HG03571 (cell line): ENCODE data around the gene MAST2.
"Not testable (repeated sequence)": the region's sequence is repeated elsewhere in the genome, so short reads cannot be mapped to it uniquely, and the experiment has no call there.

ENCODE experiments used
- ATAC-seq: cut with Tn5 transposase; IDR thresholded peaks from one replicate; pipeline ENCODE4 v1.9.1; 2021; ENCODE audit not compliant: unreplicated experiment

The MAST2 gene

DNA sequence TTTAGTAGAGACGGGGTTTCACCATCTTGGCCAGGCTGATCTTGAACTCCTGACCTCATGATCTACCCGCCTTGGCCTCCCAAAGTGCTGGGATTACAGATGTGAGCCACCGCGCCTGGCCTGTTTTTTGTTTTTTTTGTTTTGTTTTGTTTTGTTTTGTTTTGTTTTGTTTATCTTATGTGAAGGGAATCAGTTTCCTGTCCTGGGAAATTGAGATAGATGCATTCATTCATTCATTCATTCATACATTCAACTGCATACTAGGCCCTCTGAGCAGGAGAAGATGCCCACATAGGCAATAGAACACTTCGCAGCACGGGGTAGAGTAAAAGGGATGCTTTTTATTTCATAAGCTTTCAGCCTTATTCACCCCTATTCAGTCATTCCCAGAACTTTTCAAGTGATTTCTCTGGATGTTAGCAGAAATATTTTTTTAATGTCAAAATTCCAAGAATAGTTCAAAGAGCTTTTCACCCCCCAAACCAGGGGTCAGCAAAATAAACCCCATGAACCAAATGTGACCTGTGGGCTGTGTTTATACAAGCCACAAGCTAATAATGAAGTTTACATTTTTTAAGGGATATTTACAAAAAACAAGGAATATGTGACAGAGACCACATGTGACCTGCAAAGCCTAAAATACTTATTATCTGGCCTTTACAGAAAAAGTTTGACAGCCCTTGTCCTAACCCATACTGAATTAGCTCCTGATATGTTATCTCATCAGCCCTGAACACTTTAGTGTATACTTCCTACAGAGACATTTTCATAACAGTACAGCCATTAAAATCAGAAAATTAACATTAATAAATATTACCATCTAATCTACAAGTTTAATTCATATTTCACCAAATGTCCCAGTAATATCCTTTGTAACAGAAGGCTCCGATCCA lies 127.1 kb downstream of the MAST2 start:
- ATAC-seq: no peak

DNA sequence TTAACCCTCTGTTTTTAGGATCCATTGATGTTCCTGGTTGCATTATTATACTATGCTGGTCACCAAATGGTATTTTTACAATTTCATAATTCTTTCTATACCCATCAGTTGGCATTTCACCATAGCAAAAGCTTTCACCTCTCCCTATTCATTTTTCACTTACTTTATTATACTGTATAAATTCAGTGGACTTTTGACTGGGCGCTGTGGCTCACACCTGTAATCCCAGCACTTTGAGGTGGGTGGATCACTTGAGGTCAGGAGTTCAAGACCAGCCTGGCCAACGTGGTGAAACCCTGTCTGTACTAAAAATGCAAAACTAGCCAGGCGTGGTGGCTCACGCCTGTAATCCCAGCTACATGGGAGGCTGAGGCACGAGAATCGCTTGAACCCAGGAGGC lies 128.8 kb downstream of the MAST2 start:
- ATAC-seq: not testable (repeated sequence)

DNA sequence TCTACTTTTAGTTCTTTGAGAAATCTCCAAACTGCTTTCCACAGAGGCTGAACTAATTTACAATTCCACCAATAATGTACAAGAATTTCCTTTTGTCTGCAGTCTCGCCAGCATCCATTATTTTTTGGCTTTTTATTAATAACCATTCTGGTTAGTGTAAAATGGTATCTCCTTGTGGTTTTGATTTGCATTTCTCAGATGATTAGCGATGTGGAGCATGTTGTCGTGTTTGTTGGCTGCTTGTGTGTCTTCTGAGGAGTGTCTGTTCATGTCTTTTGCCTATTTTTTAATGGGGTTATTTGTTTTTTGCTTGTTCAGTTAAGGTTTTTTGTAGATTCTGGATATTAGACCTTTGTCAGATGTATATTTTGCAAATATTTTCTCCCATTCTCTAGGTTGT lies 131.5 kb downstream of the MAST2 start:
- no peak for ATAC-seq

DNA sequence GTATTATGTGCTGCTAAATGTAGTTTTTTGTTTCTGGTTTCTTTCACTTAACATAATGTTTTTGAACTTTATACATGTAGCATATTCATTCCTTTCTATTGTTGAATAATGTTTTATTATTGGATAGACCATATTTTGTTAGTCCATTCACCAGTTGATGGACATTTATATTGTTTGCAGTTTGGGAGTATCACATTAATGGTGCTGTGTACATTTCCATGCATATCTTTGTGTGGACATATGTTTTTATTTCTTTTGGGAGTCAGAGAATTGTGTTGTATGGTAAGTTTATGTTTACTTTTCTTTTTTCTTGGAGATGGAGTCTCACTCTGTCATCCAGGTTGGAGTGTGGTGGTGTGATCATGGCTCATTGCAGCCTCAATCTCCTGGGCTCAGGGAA lies 134.6 kb downstream of the MAST2 start:
- no peak for ATAC-seq

DNA sequence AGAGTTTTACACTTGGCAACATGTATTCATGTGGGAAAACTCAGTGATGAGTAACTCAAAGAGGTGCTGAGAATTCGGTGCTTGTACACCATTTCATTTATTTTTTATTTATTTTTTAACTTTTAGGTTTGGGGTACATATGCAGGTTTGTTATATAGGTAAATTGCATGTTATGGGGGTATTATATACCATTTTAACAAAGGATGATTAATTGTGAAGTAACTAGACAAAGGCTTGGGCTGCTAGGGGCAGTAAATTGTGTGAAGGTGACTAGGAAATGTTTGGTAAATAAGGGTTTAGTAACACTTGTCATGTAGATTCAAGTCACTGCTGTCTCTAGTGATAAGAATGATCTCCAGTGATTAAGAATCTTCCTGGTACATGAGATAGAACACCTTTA lies 139.0 kb downstream of the MAST2 start:
- ATAC-seq: no peak

DNA sequence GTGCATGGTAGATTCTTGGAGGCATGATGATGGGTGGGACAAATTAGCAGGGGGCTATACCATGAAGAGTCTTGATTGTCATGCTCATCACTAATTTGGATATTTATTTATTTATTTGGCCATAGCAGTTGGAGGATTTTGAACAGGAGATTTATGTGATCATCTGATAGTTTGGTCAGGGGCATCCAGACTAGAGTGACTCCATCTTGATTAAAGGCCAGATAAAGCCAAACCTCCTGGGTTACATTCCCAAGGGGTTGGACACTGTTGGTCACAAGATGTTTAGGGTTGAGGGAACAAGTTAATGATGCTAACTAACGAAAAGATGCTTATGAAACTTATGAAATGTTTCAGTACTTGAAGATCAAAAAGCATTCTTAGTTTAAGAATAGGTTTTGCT lies 139.8 kb downstream of the MAST2 start:
- no peak for ATAC-seq

DNA sequence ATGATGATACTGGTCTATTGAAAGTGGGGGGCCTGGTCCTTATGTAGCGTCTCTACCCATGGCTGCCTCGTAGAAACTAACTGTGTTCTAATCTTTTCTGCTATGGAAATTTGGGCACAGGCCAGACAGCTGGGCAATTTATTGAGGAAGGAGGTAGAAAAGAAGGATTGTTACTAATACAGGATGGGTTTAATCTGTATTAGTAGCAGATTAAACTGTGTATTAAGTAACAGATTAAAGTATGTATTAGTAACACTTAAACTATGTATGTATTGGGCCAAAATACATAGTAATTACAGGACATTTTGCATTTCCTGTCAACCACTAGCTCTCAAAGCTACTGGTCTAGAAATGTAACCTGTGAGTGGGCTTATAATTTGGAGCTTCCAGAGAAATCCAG lies 142.0 kb downstream of the MAST2 start:
- no peak for ATAC-seq

DNA sequence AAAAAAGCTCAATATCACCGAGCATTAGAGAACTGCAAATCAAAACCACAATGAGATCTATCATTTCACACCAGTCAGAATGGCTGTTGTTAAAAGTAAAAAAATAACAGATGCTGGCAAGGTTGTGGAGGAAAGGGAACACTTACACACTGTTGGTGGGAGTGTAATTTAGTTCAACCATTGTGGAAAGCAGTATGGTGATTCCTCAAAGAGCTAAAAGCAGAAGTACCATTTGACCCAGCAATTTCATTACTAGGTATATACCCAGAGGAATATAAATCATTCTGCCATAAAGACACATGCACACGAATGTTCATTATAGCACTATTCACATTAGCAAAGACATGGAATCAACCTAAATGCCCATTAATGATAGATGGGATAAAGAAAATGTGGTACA lies 146.1 kb downstream of the MAST2 start:
- ATAC-seq: not testable (repeated sequence)

DNA sequence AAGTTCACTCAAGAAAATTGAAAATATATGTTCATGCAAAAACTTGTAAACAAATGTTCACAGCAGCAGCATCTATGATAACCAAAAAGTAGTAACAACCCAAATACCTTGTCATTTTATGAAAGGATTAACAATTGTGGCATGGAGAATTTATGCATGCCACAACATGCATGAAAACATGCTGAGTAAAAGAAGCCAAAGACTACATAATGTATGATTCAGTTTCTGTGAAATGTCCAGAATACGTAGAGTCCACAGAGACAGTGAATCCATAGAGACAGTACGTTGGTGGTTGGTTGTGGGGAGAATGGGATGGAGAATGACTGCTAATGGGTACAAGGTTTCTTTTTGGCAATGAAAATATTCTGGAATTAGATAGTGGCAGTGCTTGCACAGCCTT lies 148.7 kb downstream of the MAST2 start:
- no peak for ATAC-seq

DNA sequence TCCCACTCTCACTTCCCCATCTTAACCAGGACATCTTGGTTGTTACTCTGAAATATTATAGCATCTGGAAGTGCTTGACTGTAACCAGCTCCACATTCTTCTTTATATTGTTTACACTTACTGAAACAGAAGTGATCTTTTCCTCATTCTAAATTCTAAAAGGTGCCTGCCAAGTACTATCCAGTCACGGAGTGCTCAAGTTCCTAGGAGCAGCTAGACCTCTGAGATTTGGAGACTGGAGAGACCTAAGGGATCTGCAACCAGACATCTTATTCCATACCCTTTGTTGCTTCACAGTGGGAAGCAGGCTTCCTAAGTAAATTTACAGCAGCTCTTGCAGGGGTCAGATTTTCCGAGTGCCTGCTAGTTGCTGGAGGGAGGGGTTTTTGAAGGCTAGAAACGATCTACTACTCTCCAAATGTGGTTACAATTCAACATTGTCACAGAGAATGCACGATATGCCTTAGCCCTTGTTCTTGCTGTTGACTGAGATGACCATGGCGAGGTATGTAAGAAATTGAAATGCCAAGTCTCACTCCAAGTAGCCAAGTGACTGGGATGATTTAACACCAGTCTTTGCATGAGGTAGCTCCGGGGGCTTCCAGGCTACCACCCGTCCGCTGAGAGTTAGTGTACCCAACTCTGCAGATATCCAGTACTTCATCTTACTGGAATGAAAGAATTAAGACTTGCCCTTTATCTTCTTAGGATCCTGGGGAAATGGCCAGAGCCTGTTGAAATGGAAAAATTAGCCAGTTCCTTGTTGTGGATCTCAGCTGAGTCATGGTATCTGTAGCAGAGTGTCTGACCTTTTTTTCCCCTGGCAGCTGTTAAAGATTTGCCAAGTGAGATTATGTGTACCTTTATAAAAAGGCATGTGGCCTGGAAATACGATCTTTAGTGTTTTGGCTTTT lies 150.8 kb downstream of the MAST2 start:
- ATAC-seq: no peak

DNA sequence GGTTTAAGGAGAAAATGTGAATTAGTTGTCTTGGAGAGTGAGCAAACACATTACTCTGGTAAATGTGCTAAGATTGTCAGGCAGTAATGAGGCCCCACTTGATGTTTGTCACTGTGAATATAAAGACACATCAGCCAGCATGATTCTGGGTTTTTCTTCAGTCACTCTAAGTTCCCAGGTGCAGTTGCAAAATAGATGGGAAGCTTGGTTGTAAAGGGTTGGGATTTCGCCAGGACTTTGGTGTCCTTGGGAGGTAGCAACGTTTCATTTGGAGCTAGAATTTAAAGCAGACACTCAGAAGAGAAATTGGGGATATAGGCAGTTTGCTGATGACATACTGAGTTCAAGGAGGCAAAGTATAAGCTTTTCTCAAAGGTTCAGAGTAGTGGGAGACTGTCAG lies 154.3 kb downstream of the MAST2 start:
- no peak for ATAC-seq

DNA sequence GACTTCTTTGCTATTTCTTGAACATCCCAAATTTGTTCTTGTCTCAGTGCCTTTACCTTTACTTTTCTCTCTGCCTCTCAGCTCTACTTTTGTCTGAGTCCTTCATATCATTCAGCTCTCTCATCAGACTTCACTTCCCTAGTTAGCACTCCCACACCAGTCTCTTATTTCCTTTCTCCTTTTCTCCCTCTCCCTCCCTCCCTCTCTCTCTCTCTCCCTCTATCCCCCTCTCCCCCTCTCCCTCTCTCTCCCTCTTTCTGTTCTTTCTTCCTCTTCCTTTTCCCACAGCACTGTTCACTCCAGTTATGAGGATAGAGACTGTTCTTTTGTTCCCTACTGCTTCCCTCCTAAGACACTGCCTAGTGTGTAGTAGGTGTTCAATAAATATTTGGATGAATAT lies 154.9 kb downstream of the MAST2 start:
- no peak for ATAC-seq

DNA sequence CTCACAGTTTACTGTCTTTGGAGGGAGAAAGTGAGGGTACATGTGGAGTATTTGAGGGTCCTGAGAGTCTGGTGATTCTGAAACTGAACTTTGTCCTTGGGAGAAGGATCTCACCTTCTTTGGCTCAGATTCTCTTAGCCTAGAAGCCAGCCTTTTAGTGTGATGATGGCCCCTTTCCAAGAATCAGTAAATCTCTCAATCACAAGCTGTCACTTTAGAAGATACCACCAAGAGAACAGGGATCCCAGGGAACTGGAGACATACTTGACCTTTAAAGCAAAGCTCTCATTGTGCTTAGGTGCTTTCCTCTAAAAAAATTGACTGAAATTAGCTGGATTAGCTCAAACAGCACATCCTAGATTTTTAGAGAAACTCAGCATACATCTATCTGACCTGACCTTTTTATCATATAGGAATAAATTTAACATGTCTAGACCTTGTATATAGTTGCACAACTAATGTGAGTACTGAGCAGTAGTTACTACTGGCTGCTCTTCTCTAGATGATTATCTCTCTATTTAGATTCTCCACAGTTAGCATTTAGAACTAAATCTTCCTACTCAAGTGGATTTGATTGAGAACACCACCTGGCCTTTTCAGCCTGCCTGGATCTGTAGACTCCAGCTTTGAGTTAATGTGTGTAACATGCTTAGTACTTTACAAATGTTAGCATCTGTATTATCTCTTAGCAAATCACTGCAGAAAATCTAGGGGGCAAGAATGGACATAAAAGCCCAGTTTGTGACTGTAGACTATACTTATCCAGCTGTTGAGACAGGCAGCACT lies 157.7 kb downstream of the MAST2 start:
- no peak for ATAC-seq

DNA sequence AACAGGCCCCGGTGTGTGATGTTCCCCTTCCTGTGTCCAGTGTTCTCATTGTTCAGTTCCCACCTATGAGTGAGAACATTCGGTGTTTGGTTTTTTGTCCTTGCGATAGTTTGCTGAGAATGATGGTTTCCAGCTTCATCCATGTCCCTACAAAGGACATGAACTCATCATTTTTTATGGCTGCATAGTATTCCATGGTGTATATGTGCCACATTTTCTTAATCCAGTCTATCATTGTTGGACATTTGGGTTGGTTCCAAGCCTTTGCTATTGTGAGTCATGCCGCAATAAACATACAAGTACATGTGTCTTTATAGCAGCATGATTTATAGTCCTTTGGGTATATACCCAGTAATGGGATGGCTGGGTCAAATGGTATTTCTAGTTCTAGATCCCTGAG lies 158.5 kb downstream of the MAST2 start:
- not testable (repeated sequence) for ATAC-seq

DNA sequence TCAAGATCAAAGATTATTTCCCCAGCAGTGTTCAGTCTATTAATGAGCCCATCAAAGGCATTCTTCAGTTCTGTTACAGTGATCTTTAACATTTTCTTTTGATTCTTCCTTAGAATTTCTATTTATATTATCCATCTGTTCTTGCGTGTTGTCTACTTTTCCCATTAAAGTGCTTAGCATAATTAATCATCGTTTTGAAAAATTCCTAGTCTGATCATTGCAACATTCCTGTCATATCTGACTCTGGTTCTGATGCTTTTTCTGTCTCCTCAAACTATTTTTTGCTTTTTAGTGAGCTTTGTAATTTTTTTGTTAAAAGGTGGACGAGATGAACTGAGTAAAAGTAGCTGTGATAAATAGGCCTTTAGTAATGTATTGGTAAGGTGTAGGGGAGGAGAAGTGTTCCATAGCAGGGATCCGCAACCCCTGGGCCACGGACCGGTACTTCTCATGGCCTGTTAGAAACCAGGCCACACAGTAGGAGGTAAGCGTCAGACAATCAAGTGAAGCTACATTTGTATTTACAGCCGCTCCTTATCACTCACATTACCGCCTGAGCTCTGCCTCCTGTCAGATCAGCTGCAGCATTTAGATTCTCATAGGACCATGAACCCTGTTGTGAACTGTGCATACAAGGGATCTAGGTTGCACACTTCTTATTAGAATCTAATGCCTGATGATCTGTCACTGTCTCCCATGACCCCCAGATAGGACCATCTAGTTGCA lies 165.7 kb downstream of the MAST2 start:
- ATAC-seq: no peak

DNA sequence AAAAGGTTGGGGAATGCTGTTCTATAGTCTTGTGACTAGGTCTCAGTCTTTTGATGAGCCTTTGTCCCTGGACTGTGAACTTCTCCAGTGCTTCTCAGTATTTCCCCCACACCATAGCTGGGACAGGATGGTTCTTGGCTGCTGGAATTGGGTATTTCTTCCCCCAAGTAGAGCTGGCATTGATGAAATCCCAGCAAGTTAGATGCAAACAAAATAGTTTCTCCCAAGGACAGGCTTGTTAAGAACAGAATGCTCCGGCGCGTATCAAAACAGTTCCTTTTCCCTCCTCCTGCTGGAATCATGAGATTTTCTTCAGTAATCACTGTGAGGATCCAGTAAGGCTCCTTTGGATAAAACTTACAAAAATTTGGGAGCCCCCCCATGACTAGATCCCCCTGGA lies 166.5 kb downstream of the MAST2 start:
- no peak for ATAC-seq

DNA sequence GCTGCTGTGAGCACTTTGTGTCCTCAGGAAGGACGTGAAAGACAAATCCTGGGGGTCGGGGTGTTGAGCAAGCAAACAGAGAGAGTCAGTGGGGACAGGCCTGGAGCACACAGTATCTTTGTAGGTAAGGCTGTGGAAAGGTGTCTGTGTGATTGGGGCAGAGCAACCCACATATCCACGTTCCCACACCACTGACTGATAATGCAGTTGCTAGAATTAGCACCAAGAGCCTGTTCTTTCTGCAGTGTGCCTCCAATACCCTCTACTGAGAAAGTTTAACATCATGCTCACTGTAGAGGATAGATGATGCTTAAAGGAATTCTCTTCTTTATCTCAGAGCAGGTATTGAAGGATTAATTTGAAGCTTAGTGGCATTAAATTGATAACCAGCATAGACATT lies 167.9 kb downstream of the MAST2 start:
- ATAC-seq: no peak

DNA sequence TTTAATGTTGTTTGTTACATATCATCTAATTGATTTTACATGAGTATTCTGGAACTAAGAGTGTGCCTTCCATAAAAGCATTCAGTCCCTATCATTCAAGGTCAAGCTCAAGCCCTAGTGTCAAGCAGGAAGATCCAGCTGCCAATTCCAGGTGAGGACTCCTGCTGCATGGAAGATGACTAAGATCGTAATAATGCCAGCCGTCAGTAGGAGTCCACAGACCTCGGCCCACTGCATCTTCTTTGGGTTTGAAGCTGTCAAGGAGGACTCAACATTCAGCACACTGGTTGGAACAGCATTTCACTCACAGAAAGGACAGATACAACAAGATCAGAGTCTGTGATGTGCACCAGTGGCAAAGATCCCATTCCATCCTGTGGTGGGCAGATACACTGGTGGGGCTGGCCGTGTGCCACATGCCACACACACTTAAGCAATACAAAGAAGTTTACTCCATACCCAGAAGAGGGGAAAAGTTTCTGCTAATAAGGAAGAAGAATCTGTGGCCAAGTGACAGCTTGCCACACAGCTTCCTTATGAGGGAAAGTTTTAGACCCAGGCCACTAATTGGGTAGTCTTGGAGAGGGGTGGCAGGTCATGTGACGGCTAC lies 168.6 kb downstream of the MAST2 start:
- no peak for ATAC-seq

DNA sequence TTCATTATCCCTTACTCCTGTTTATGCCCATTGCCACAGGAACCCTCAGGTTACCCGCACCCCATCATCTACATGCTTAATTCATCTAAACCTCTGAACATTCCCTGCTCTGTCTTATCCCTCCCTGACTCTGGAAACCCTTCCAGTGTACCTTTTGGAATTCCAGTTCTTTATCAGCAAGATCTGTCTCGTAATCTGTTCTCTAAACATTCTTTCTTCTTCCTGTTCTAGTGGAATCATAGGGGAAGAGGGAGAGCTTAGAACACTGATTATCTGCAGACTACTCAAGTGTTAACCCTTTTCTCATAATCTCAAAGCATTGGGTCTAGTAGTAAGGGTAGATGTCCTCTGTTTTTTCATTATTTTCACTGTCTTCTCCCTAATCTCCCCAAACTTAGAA lies 169.2 kb downstream of the MAST2 start:
- ATAC-seq: no peak

DNA sequence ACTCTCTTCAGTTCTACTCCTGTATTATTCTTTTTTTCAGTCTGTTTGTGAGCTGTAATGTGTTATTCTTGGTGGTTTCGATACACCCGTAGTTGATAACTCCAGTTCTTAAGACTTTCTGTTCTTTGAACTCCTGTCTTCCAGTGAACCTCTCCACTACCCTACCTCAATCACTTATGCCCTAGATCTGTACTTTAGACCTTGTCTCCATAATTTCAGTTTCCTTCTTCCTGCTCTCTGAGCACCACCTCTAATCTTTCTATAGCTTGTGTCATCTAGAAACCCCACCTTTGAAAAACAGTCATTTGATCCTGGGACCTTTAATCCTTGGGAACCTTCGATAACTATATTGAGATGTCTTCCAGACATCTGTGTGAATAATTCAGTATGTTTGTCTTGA lies 169.7 kb downstream of the MAST2 start:
- no peak for ATAC-seq
